Measurements from ENCODE around the gene ZNF266. TPM values are rescaled to one million over a fixed set of nuclear protein-coding genes. Genes with fewer than 3 reads are reported as not detected.
A peak's percentile ranks its signal among the peaks of the same experiment; 100 is the strongest.

ZNF266 gene
- 14.9 and 15.1 TPM in 2 replicates for total RNA-seq

- DNase-seq (ENCODE audit: extremely low read depth, low read depth, low spot score) = peak; percentile 56
Measured at GRCh38 chr19:9435279-9436268, at the start of gene ZNF266. Gene ZNF266, minus strand, starts transcription at chr19:9435573. Its CDS starts 15,484 bp downstream, at chr19:9420089.

DNA sequence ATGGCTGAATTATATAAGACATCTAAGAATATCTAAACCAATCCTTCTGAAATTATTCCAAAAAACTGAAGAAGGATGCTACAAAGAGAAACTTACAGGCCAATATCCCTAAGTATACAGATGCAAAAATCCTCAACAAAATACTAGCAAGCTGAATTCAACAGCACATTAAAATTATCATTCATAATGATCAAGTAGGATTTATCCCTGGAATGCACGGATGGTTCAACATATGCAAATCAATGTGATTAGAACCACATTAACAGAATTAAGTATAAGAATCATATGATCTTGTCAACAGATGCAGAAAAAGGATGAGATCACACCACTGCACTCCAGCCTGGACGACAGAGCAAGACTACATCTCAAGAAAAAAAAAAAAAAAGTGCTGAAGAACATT is 49.8 kb upstream of the ZNF266 start:
- no peak for DNase-seq (ENCODE audit: extremely low read depth, low read depth, low spot score)

DNA sequence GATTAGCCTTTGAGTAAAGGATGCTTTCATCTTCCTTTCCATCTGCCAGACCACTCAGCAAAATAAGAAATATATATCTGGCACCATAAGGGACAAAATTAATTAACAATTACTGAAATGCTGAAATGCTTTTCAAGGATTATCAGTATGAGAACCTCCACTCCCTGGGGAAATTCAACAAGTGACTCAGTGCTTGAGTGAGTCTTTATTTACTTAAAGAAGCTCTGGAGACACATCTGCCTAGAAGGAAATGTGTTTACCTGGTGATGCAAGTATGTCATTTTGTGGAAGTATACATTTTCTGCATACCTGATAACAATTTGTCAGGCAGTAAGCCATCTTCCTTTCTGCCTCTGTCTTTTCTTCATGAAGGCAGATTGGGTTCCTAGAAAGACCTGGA is 39.6 kb upstream of the ZNF266 start:
- DNase-seq (ENCODE audit: extremely low read depth, low read depth, low spot score) = no peak

- DNase-seq (ENCODE audit: extremely low read depth, low read depth, low spot score) = no peak
Measured at GRCh38 chr19:9467161-9467560, 31.8 kb upstream of the ZNF266 start.

GRCh38 chr19:9461938-9462337 is 26.6 kb upstream of the ZNF266 start:
- no peak for DNase-seq (ENCODE audit: extremely low read depth, low read depth, low spot score)

- DNase-seq (ENCODE audit: extremely low read depth, low read depth, low spot score) = no peak
Measured at GRCh38 chr19:9456018-9456689, 20.8 kb upstream of the ZNF266 start.

DNA sequence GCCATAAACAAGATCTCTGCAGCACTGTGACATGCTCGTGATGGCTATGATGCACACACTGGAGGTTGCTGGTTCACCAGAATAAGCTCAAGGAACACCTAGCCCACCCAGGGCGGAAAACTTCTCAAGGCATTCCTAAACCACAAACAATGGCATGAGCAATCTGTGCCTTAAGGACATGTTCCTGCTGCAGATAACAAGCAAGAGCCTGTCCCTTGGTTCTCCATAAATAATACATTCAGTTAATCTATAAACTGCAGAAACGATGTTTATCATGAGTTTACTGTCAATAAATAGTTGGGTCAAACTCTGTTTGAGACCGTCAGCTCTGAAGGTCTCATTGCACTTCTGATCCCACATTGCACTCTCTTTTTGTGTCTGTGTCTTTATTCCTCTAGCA is 18.6 kb upstream of the ZNF266 start:
- no peak for DNase-seq (ENCODE audit: extremely low read depth, low read depth, low spot score)

DNA sequence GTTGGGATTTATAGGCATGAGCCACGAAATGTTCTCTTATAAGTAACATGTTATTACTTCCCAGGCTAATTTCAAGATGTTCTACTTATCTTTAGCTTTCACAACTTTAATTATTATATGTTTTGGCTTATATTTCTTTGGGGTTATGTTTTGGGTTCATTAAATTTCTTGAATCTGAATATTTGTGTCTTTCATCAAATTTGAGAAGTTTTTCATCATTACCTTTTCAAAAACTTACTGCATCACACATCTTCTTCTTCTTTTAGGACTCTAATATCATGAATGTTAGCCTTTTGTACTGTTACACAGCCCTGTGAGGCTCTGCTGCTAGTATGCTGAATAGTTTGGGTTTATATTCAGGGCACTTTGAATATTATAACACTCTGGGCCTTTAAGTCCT is 9.7 kb upstream of the ZNF266 start:
- DNase-seq (ENCODE audit: extremely low read depth, low read depth, low spot score) = no peak

DNA sequence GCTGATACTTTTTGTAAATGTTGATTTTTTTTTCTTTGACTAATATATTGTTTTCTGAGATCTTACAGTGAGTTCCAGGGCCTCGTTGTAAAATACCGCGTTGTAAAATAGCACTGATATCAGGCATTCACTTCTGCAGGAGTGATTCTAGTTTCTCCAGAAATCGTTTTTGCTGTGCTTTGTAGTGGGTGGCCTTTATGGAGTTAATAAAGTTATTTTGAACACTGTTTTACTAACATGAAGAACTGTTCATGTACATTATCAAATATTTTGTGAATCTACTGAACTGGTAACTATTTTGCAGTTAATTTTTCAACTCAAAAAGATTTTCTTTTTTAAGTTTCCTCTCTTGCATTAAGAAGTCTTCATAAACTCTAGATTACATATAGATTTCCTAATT is 985 bp upstream of the ZNF266 start:
- no peak for DNase-seq (ENCODE audit: extremely low read depth, low read depth, low spot score)

- DNase-seq (ENCODE audit: extremely low read depth, low read depth, low spot score) = no peak
Measured at GRCh38 chr19:9431475-9431874, 3.9 kb downstream of the ZNF266 start.

DNA sequence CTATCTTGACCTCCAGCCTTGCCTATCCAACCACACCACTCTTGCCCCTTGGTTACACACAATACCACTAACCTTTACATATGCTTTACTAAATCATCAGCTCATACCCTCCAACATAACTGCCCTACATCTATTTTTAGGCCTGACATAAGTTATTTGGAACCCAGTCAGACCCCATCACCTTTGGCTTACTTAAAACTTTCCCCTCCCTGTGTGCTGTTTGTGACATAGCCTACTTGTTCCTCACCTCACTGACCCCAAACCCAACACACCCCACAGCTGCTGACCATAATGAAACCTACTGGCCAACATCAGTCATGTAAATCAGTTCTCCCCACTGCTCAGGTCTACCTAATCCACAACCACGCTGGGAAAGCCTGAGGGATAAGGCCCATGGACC is 4.9 kb downstream of the ZNF266 start:
- no peak for DNase-seq (ENCODE audit: extremely low read depth, low read depth, low spot score)

GRCh38 chr19:9427941-9428340 is 7.4 kb downstream of the ZNF266 start:
- no peak for DNase-seq (ENCODE audit: extremely low read depth, low read depth, low spot score)

- no peak for DNase-seq (ENCODE audit: extremely low read depth, low read depth, low spot score)
Measured at GRCh38 chr19:9413240-9413954, 22.0 kb downstream of the ZNF266 start.

GRCh38 chr19:9407827-9408226 is 27.5 kb downstream of the ZNF266 start:
- DNase-seq (ENCODE audit: extremely low read depth, low read depth, low spot score) = no peak

DNA sequence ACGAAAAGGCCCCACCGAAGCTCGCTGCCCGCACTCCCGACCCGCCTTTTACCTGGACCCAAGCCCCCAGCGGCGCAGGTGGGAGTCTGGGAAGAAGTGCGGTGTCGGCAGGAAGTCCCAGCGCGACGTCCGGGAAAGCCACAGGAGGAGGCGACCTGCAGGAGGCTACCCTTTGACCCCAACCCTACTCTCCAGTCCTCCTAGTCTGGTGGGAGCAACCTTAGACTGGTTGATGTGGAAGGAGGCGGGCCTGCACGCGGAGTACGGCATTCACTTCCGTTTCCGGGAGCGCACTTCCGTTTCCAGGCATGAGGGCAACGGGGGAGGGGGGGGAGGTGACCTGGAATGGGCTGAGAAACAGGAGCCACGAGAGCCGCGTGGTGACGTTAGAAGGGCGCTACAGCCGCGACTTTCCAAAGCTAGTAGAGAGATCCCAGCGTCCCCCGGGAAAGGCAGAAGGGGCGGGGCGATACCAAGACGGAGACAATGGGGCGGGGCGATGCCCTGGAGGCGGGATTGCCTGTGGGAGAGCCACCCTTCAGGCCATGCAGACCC is 28.5 kb downstream of the ZNF266 start:
- DNase-seq (ENCODE audit: extremely low read depth, low read depth, low spot score) = no peak

- no peak for DNase-seq (ENCODE audit: extremely low read depth, low read depth, low spot score)
Measured at GRCh38 chr19:9381361-9381785, 54.0 kb downstream of the ZNF266 start.

GRCh38 chr19:9370738-9371619 is 64.4 kb downstream of the ZNF266 start:
- no peak for DNase-seq (ENCODE audit: extremely low read depth, low read depth, low spot score)

DNA sequence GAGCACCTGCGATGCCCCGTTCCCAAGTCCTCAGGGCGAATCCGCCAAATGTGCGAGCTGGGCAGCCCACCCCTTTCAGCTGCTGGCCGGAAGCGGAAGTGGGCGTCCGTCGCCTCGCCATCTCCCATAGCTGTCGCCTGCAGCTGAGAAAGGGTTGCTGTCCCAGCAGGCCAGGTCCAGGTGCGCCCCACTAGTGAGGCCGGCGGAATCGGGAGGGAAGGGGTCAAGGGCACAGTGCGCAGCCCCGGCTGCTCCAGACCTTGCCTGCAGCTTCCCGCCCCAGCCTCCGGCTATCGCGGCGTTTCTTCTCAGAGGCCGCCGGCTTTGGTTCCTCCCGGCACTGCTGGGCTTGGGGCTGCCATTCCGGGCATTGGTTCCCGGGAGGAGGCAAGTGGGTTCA is 72.5 kb downstream of the ZNF266 start, which contains the start of gene ZNF177:
Gene ZNF177 (plus strand): TSS at position 109 of the 400 bp plus-strand sequence. CDS start 15,299 bp downstream, outside the sequence.
- DNase-seq (ENCODE audit: extremely low read depth, low read depth, low spot score) = no peak
